Activated CD4-positive, alpha-beta T cell treated with anti-CD3 and anti-CD28 coated beads for 1 hour (primary cell): ENCODE data around the gene RPGR.

Source experiments
- DNase-seq: peaks from one replicate; pipeline ENCODE4 v3.0.0-alpha.2; 2020

The RPGR gene

DNA sequence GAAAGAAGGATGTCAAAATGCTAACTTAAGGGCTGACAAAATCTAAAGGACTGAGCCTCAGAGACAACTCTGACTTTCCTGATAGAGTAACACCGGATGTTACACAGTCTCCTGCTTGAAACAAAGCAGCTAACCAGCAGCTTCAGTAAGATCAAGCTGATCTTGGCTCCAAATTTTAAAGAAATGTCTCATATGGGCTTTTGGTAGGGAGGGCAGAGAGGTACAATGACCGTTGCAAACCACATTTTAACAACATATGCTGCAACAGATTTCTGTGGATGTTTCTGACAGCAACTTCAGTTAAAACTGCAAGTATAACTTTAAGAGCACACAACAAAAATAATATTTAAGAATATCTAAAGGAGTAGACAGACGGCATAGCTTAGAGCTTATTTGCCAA lies 9.1 kb downstream of the RPGR start:
- no peak for DNase-seq

DNA sequence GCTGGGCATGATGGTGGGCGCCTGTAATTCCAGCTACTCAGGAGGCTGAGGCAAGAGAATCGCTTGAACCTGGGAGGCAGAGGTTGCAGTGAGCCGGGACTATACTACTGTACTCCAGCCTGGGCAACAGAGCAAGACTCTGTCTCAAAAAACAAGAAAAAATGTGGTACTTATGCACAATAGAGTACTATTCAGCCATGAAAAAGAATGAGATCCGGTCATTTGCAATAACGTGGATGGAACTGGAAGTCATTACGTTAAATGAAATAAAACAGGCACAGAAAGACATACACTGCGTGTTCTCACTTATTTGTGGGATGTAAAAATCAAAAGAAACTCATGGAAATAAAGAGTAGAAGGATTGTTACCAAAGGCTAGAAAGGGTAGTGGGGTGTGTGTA lies 12.1 kb downstream of the RPGR start:
- no peak for DNase-seq

DNA sequence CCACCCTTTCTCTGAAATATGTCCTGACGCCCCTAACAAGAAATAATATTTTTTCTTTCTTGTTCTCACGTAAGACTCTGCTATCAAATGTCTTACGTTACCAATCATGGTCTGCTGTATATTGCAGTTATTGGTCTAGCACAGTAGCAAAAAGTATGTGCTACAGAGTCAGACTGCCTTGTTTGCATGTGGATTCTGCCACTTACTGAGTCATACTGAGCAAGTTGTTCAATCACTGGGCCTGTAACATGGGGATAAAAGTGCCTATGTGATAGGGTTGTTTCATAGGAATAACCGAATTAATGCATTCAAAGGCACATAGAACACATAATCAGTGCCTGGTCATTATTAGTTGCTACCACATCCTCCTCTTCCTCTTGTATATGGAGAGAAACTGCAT lies 14.1 kb downstream of the RPGR start:
- no peak for DNase-seq

DNA sequence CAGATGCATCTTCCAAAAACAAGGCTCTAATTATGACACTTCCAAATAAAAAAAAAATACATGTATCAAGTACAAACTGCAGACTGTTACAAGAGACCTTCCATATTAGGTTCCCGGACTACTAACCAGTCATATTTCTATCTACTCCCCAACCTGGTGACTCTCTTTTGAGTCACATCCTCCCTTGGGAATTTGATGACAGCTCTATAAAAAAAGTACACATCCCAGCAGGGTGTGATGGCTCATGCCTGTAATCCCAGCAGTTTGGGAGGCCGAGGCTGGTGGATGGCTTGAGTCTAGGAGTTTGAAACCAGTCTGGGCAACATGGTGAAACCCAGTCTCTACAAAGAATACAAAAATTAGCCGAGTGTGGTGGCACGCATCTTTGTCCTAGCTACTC lies 14.9 kb downstream of the RPGR start:
- no peak for DNase-seq

DNA sequence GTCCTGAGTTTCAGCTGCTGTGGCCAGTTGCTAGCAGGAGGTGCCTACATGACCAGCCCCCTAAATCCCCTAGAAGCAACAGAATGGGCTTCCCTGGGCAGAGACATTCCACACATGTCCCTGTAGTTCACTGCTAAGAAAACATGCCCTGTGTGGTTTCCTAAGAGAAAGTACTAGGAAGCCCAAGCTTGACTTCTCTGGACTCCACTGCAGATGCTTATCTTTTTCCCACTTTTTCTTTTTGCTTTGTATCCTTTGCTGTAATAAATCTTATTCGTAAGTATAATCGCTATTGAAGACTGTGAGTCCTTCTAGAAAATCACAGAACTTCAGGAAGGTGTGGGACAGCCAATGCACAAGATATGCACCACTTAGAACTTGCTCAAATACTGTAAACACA lies 15.6 kb downstream of the RPGR start:
- DNase-seq: no peak

DNA sequence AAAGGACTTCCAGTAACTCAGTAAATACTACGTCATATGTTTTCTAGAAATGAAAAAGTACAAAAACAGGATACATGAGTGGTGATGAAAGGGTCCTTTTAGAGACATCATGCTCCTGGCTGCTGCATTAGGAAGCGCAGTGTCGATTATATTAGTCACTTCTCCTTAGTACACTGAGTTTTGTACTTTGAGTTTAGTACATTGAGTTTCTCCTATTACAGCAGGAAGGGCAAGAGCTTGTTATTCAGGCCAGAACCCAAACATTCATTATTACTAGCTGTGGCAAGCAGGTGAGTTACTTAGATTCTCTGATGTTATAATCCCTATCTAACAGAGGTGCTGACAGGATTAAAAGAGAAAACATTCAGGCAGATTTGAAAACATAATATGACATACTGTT lies 21.3 kb downstream of the RPGR start:
- DNase-seq: no peak

DNA sequence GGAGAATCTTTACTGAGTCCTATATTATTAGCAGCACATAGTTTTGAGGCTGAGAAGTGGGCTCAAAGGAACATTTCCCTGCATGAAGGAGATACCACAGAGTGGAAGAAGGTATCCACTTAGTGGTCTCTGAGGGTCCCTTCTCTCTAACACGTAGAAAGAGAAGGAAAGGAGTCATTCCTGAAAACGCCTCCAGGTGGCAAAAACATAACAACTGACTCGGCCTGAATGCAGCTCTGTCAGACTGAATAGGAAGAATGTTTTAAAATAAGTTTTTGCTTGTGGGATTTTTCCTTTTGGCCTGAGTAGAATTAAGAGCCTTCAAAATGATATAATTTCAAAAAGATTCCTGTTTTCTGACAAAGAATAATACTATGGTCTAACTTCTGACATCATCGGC lies 23.3 kb downstream of the RPGR start:
- DNase-seq: no peak

DNA sequence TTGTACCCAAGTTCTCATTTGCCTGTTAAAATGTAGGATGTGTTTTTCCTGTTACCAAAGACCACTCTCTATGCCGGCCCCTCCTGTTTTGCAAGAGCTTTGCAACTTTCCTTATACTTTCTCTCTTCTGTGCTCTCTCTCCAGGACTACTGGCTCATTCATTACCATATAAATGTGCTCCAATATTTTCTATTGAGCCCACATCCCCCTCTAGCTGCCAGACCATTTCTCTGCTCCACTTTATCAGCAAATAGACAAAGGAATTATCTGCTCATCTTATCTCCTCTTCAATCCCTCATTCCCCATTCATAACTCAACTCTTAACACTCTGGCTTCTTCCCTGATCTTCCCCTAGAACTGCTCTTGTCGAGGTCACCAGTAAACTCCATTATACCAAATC lies 33.6 kb downstream of the RPGR start:
- no peak for DNase-seq

DNA sequence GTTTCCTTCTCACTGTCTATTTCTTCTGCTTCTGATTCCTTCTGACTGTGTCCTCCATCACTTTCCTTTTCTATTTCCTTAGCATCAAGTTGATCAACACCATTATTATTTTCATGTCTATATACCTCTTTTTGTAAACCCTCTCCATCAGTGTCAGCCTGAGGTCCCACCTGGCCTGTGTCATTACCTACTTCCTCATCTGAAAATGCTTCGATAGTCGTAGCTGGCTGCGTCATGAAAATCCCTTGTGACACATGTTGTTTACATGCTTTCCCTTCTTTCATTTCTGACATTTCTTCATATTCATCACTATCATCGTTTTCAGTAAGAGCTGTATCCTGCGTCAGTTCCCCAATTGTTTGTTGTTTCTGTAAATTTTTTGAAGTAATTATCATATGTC lies 39.6 kb downstream of the RPGR start:
- DNase-seq: no peak

DNA sequence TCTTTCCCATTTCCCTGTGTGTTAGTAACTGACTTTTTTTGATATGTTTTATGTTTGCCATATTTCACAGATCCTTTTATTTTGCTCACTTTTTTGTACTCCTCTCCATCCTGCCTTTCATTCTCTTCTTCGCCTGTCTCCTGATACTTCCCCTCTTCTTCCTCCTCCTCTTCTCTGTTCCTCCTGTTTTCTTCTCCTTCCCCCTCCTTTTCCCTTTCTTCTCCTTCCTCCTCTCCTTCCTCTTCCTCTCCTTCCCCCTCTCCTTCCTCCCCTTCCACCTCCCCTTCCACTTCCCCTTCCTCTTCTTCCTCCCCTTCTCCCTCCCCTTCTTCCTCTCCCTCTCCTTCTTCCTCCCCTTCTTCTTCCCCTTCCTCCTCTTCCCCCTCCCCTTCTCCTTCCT lies 41.7 kb downstream of the RPGR start:
- DNase-seq: no peak

DNA sequence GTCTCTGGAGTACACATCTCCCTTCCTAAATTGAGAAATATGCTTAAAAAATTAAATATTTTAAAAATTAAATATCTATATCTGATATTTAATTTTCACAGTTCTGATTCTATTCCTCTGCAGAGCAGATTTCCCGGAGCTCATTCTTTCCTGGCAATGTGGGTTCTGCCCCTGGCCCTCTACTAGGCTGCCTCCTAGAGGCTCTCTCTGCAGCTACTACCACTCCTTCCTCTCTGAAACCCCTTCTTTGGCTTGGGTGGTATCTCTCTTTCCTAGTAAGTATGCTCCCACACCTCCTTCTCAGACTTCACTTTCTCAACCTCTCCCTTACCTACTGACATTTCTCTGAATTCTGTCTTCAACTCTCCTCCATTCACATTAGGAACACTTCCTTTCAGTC lies 45.3 kb downstream of the RPGR start:
- DNase-seq: no peak

DNA sequence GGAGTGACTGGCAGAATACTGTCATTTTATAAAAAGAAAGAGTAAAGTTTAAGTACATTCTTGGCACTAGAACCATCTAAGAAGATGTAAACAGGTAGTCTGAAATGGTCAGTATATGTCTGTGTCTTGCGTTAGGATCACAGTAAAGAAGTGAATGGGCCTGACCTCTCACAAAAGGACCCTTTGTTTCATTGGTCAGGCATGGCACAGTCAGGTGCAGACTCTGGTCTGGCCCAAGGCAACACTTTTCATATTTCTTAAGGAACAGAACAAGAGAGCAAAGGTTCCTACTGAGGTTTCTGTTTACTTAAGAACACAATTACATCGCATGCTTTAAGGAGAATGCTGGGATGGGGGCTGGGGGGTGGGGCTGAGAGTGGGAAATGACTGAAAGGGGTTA lies 48.1 kb downstream of the RPGR start:
- no peak for DNase-seq

DNA sequence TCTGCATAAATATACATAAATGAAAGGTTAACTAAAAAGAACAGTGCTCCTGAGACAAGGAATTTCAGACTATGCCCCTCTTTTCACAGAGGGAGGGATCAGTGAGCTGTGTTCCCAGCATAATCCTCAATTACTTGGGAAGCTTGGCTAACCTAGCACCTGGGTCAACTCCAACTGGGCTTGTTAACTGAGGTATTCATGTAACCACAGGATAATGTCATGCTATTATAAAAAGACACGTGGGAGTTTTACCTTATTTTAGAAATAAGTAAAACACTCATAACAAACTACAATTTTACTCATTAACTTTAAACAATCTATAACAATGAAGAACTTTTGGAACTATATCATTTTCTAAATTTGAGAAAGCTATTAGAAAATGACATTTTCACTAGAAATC lies 48.6 kb downstream of the RPGR start:
- DNase-seq: no peak

DNA sequence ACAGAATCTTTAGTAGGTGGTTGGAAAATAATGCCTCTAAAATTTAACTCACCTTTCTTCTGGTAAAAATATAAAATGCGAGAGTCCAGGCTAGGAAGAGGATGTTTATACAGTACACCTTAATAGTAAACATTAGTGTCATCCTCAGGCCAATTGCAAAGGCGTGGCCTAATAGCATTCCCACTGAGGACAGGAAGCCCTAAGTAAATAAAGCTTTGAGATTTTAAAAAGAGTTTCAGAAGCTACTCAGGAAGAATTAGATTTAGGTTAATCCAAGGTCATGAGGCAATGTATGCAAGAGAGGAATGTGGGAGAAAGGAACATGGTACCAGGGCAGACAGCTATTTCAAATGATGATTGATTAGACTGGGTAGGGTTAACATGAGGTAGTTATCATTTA lies 49.5 kb downstream of the RPGR start:
- no peak for DNase-seq

DNA sequence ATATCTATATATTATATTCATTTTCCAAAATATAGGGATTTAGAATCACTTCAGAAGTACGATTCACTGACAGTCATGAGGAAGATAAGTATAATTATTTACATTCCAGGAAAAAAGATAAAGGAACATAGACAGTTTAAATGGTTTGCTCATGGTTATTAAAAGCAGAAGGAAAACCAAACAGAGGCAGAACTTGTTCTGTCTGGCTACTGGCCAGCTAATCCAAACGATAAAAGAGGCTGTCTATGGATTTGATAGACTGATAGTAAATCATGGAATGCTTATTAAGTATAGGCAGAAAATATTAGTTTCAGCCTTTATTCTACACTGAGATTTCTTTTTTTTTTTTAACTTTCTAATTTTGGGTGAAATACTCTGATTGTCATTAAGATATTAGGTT lies 50.2 kb downstream of the RPGR start:
- no peak for DNase-seq

DNA sequence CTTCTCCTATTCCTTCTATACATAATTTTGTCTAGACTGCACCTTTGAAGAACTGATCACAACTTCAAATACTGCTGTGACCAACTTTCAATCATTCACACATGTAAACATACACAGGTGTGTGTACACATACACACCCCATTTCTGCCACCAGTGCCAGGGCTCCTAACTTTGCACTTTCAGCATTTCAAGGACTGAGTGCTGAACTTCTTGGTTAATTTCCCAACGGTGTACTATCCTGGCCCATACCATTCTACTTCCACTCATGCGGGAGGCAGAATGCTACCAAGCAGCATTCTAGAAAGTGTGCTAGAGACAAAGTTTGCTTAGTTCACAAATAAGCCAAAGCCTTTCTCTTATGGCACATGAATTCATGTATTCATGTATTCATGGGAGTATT lies 51.2 kb downstream of the RPGR start:
- DNase-seq: no peak

DNA sequence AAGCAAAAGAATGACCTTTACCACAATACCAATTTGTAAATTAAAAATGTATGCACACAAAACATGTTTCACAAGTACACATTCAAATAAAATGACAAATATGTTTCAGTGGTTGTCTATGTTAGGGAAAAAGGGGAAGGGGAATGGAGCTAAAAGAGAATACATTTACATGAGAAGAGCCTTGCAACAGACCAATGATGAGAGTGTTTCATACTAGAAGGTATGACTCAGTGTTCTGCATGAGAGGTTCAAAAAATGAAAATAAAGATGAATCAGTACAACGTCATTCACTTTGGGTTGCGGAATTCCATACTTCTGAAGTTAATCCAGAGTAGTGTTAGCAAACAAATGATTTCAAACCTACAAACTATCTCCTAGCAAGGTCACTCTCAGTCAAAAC lies 51.7 kb downstream of the RPGR start:
- no peak for DNase-seq

DNA sequence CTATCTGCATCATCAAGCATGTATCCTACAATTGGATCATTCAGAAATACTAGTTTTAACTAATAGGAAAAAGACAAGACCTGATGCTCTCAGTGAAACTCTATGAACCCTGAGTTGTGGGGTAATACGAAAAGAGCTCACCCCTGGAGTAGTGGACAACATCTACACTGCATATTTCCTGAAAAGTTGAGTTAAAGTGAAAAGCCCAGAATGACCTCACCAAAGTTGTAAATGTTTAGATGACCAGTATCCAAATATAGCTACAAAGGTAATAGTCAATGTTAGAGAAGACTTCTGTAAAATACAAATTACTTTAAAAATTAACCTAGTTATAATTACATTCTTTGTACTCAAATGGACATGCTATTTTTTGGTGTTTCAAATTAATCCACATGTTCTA lies 53.9 kb downstream of the RPGR start:
- DNase-seq: no peak

DNA sequence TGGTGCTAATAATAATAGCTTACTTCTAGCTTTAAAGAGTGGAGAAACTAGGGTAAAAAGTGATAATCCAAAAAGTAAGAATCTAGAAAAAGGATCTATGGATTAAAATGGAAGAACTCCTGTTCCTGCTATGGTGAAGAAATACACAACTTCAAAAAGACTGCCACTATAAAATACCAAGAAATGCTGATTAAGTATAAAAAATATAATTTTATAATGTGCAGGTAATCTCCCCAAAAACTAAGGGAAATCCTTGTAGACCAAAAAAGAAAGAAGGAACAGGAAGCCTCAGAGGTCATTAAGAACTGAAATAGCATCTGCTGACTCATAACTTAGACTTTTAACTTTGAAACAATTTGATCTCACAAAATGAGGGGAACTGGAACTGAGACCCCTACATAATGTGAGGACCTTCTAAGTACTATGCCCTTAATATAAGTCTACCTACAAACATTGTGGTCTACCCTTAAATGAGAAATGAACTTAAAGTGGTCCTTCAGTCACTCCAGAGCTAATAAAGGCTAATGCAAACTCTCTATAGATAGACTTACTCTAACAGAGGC lies 56.1 kb downstream of the RPGR start:
- DNase-seq: no peak

DNA sequence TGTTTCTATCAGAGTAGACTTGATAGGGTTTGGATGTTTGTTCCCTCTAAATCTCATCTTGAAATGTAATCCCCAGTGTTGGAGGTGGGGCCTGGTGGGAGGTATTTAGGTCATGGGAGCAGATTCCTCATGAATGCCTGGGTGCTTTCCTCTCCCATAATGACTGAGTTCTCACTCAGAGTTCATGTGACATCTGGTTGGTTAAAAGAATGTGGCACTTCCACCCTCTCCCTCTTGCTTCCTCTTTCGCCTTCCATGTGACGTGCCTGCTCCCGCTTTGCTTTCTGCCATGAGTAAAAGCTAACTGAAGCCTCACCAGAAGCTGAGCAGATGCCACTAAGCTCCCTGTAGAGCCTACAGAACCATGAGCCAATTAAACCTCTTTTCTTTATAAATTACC lies 59.3 kb downstream of the RPGR start:
- DNase-seq: no peak

DNA sequence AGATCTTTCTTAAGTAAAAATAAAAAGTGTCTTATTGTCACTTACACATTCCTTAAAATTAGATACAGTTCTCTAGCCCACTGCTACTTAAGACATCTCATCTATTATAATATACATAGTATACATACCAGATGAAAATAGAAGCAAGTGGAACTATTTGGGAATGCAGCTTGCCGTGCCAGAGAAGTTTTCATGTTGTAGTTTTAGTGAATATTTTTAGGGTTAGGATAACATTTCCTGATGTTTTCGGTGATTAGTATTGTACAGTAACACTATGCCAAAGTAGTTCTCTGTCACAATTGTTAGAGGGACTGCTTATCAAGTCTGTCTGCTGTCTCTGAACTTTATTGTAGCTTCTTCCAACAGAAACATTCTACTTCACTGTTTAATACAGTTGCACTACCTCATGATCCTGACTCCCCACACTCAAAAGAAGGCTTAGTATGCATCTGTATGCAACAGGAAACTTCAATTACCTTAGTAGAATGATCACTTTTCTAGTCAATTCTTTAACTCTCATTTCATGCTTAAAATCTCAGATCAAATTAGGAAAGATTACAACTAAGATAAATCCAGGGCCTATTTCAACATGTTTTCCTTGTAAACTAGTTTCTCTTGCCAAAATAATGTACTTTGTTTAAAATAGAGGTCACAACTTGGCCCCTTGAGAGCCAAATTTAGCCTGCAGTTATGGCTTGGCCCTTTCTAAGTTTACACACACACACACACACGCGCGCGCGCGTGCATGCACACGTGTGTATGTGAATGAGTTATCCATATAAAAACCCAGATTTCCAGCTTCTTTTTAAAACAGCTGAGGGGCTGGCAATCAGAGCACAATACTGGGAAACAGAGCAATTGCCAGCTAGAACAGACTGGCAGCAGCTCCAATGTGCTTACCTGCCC lies 64.3 kb downstream of the RPGR start:
- no peak for DNase-seq

DNA sequence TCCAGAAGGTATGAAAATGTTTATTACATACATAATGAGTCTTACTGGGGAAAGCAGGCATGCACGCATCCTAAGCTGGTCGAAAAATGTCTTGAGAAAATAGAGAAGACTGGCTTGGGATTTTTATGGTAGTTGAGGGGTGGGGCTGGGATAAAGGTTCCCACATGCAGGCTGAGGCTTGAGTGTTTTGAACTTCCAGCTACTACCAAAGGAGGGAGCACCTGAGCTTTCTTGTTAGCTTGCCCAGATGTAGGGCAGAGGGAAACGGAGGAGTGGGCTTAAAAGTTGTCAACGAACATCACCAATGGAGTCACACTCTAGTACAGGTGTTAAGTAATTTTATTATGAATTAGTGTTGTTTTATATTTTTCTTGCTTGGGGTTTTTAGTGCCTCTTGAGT lies 67.1 kb downstream of the RPGR start:
- no peak for DNase-seq

DNA sequence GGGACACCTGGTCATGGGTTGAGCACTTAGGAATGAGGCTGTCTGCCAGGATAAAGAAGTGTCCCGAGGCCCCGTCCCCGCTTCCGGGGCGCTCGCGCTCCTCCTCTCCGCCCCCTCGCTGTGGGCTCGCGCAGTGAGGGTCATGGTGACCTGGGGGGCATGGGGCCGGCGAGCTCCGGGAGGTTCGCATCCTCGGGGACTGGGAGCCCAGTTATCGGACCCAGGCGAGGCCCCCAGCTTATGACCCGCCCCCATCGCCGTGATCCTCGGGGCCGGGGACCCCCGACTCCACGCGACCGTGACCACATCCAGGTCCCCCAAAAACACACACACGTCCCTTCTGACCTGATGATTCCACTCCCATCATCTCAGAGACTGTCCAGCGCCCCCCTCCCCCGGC lies 71.3 kb downstream of the RPGR start:
- DNase-seq: no peak

DNA sequence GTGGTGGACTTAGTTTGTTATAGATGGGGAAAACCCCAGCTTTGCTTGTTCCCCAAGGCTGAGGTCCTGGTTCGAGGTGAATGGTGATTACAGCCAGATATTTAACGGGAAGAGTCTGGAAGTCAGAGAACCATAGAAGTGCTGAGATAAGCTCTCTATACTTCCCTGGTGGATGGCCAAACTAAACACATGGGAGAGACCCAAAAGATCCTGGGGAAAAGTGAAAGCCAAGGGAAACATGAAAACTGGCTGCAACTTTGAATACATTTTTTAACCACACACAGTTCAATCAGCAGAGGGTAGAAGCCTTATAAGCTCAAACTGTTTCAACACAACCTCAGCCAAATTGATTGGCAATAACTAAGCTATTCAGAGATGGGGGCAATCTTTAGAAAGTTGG lies 77.3 kb downstream of the RPGR start:
- no peak for DNase-seq

DNA sequence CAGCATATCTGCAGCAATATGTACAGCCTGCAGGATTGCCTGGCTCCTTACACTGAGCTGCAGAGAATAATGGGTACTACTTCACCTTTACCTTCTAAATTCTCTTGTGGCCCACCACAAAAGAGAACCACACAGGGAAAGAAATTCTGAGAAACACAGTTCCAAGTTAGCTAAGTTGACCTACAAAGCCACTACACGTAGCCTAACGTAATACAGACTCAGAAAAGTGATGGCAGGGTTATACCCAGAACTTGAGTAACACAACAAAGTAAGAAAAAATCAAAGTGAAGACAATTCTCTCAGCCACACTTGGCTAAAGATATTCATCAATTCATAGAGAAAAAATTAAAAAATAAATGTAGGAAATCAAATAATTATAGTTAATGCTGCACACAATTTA lies 80.3 kb downstream of the RPGR start:
- no peak for DNase-seq
